Ascending aorta (tissue), 2 donors: ENCODE measurements around the gene CRISPLD2. TPM values are rescaled to one million over a fixed set of nuclear protein-coding genes. Genes with fewer than 3 reads are reported as not detected.

Experiments
- DNase-seq, 2 donors: peaks; one replicate each; pipeline ENCODE4 v3.0.0-alpha.2; 2019; ENCODE audit warnings: low spot score in 2 of 2
- H3K27ac ChIP-seq, 2 donors: fragments of 200-600 bp; sonication (generic); one replicate each; pipeline ENCODE4 v1.5.1; 2016 to 2017; ENCODE audit warnings: mild to moderate bottlenecking in 1 of 2
- H3K27me3 ChIP-seq: fragments of 200-600 bp; sonication (generic); one replicate; pipeline ENCODE4 v1.5.1; 2017
- H3K36me3 ChIP-seq, 2 donors: fragments of 200-600 bp; sonication (generic); one replicate each; pipeline ENCODE4 v1.5.1; 2016
- H3K4me1 ChIP-seq, 2 donors: fragments of 200-600 bp; sonication (generic); one replicate each; pipeline ENCODE4 v1.5.1; 2016 to 2017; ENCODE audit warnings: mild to moderate bottlenecking in 1 of 2
- H3K4me3 ChIP-seq, 2 donors: fragments of 200-600 bp; sonication (generic); one replicate each; pipeline ENCODE4 v1.5.1; 2016 to 2017; ENCODE audit warnings: mild to moderate bottlenecking in 1 of 2
- H3K9me3 ChIP-seq, 2 donors: fragments of 200-600 bp; sonication (generic); one replicate each; pipeline ENCODE4 v1.5.1; 2016
- CTCF ChIP-seq, 3 experiments: fragments of 200-600 bp in 2 of 3; fragments of 450-650 bp in 1 of 3; sonication (generic) in 2 of 3; IDR thresholded peaks; one replicate each; pipeline ENCODE4 v1.5.1; 2016 to 2019; ENCODE audit warnings: antibody characterized with exemption in 3 of 3, mild to moderate bottlenecking in 1 of 3, moderate library complexity in 1 of 3
- intact Hi-C: fragments of 100-400 bp; cut with DNase I; formaldehyde crosslinking; loops from one replicate; pipeline ENCODE4 v1.15.1; 2023
- total RNA-seq: library from RNA; depleted of rRNA; stranded (reverse); fragments of >200 nt; gene quantifications from one replicate; pipeline ENCODE4 v1.1.0, GENCODE V29; 2016

The CRISPLD2 gene
- total RNA-seq, 1 donor from 2014 or later = 204 TPM

GRCh38 chr16:84803146-84803545 lies 16.6 kb upstream of the CRISPLD2 start:
- no peak for TF ChIP-seq CTCF (IDR thresholded peaks at IDR 0.05)
- H3K9me3 ChIP-seq = no peaks in the 10 kb centered on the region
- H3K27me3 ChIP-seq = no peaks in the 10 kb centered on the region
- H3K4me1 ChIP-seq = no peaks in the 10 kb centered on the region
- no peak overlapping the region for H3K27ac ChIP-seq
- no peak overlapping the region for H3K4me3 ChIP-seq
- intact Hi-C loops = no loop called here
- no peak for DNase-seq
- H3K36me3 ChIP-seq = no peaks in the 10 kb centered on the region

GRCh38 chr16:84804326-84804725 lies 15.5 kb upstream of the CRISPLD2 start:
- H3K4me3 ChIP-seq = no peak overlapping the region
- H3K27ac ChIP-seq = no peak overlapping the region
- TF ChIP-seq CTCF (IDR thresholded peaks at IDR 0.05) = no peak
- H3K27me3 ChIP-seq = no peaks in the 10 kb centered on the region
- no peaks in the 10 kb centered on the region for H3K4me1 ChIP-seq
- intact Hi-C loops = no loop called here
- no peak for DNase-seq
- H3K36me3 ChIP-seq = no peaks in the 10 kb centered on the region
- no peaks in the 10 kb centered on the region for H3K9me3 ChIP-seq

- no peak for TF ChIP-seq CTCF (IDR thresholded peaks at IDR 0.05)
- Histone ChIP-seq H3K27ac (no peak overlapping the region), H3K9me3 (no peaks in the 10 kb centered on the region), H3K27me3 (no peaks in the 10 kb centered on the region), H3K4me3 (no peak overlapping the region), H3K36me3 (no peaks in the 10 kb centered on the region), H3K4me1 (no peaks in the 10 kb centered on the region)
- intact Hi-C loops = no loop called here
- DNase-seq = peak in 1 of 2 donors; percentile 83
These were observed 13.4 kb upstream of the CRISPLD2 start for GRCh38 chr16:84806256-84806889.

- no peaks in the 10 kb centered on the region for H3K9me3 ChIP-seq
- H3K27ac ChIP-seq = no peak overlapping the region
- H3K4me3 ChIP-seq = no peak overlapping the region
- H3K36me3 ChIP-seq = no peaks in the 10 kb centered on the region
- TF ChIP-seq CTCF (IDR thresholded peaks at IDR 0.05) = no peak
- H3K4me1 ChIP-seq = no peaks in the 10 kb centered on the region
- no peak for DNase-seq
- no peaks in the 10 kb centered on the region for H3K27me3 ChIP-seq
- intact Hi-C loops = no loop called here
These were observed 12.9 kb upstream of the CRISPLD2 start for GRCh38 chr16:84806890-84807258.

GRCh38 chr16:84807776-84808175 lies 12.0 kb upstream of the CRISPLD2 start:
- intact Hi-C loops = no loop called here
- no peak for TF ChIP-seq CTCF (IDR thresholded peaks at IDR 0.05)
- no peak for DNase-seq
- Histone ChIP-seq H3K36me3 (no peaks in the 10 kb centered on the region), H3K27ac (no peak overlapping the region), H3K4me1 (no peaks in the 10 kb centered on the region), H3K27me3 (no peaks in the 10 kb centered on the region), H3K9me3 (no peaks in the 10 kb centered on the region), H3K4me3 (no peak overlapping the region)

- Histone ChIP-seq H3K36me3 (no peaks in the 10 kb centered on the region), H3K27ac (no peak overlapping the region)
- intact Hi-C loops = no loop called here
These were observed 11.0 kb upstream of the CRISPLD2 start for GRCh38 chr16:84808826-84809225.

More at GRCh38 chr16:84808826-84809225, 11.0 kb upstream of the CRISPLD2 start:
- no peak for TF ChIP-seq CTCF (IDR thresholded peaks at IDR 0.05)
- Histone ChIP-seq H3K4me1 (no peaks in the 10 kb centered on the region), H3K27me3 (no peaks in the 10 kb centered on the region), H3K4me3 (no peak overlapping the region), H3K9me3 (no peaks in the 10 kb centered on the region)
- no peak for DNase-seq
